IPS-20b (cell line): ENCODE results near the gene HMG20B.
A peak's percentile ranks its signal among the peaks of the same experiment; 100 is the strongest.

Source experiments
- H3K27ac ChIP-seq: one replicate; pipeline ENCODE4 v1.5.1; 2013; ENCODE audit warnings: low read length
- H3K27me3 ChIP-seq: 2 replicates; pipeline ENCODE4 v1.6.1; 2013; ENCODE audit warnings: mild to moderate bottlenecking, low read length, inconsistent platforms; ENCODE audit not compliant: insufficient read depth
- H3K36me3 ChIP-seq: 2 replicates; pipeline ENCODE4 v1.6.1; 2013; ENCODE audit warnings: low read depth, mild to moderate bottlenecking, inconsistent platforms, low read length, moderate library complexity; ENCODE audit not compliant: insufficient read depth
- H3K4me1 ChIP-seq: 2 replicates; pipeline ENCODE4 v1.6.1; 2013; ENCODE audit warnings: mild to moderate bottlenecking, control low read depth, inconsistent platforms, low read length, moderate library complexity; ENCODE audit not compliant: insufficient read depth
- H3K4me3 ChIP-seq: 2 replicates; pipeline ENCODE4 v1.5.1; 2013; ENCODE audit warnings: mild to moderate bottlenecking, low read length, inconsistent platforms
- H3K9ac ChIP-seq: 2 replicates; pipeline ENCODE4 v1.6.1; 2013; ENCODE audit warnings: low read depth, mild to moderate bottlenecking, inconsistent platforms, low read length, moderate library complexity
- H3K9me3 ChIP-seq: 2 replicates; pipeline ENCODE4 v1.6.1; 2013; ENCODE audit warnings: mild to moderate bottlenecking, low read depth, low read length, inconsistent platforms; ENCODE audit not compliant: insufficient read depth

Gene HMG20B

DNA sequence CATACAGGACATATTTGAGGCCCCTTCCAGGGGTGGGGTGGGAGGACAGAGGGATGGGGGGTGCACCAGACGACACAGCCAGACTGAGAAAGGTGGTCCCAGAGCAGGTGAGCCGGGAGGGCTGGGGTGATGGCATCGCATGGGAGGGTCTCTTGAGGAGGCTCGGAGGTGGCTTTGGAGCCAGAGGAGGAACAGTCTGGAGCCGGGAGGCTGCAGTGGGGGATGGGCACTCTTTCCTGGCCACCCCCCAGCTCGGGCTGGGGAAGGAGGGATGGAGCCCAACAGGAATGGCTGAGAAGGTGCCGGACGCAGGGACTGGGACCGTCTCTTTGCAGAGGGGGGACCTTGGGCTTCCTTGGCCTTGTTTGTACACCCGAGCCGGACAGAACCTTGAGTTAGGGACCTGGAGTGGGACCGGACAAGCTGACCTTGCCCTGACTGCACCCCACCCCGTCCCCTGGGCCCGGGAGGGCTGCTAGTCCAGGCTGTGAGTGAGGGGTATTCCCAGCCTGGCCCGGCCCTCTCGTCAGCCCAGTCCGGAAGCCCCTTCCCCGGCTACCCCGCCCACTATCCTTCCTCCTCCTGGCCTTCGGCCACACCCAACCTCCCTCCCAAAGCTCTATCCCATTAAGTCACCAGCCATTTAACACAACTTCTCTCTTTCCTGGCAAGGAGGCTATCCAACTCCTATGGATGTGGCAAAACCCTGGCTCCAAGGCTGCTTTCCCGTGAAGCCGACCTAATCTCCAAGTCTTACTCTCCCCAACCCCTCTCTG lies 34.7 kb downstream of the HMG20B start:
- Histone ChIP-seq H3K9ac (no peak overlapping the region), H3K9me3 (no peaks in the 10 kb centered on the region), H3K27me3 (peaks cover 26% of the 10 kb centered on the region), H3K36me3 (peaks cover 9% of the 10 kb centered on the region; the same call in 1 of the 2 replicates), H3K4me3 (peak overlapping the region; percentile 67), H3K27ac (no peak overlapping the region), H3K4me1 (0 out of 2 replicates have a peak, but pooled peaks cover 3% of the 10 kb centered on the region)

DNA sequence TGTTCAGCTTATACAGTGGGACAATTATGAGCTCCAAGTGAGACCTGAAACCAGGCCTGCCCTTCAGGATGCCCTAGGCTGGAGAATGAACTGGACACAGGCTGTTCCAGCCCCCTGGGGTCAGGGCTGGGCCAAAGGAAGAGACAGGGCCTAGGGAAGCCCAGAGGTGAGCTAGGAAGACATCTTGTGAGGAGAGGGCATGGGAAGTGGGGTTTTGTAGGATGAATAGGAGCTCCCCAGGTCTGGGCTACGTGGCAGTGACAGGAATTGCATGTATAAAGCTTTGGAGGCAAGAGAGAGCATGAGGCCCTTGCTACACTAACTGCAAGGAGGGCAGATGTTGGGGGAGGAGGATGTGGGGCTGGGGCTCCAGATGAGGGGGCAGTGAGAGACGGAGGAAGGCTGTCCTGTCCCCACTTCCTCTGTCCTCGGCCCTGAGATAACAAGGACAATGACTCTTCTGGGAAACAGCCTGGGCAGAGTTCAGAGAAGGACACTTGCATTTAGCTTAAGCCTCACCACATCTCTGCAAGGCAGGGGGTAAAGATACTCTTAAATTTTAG lies 35.4 kb downstream of the HMG20B start:
- Histone ChIP-seq H3K36me3 (peaks cover 9% of the 10 kb centered on the region; the same call in 1 of the 2 replicates), H3K4me3 (peak overlapping the region; percentile 67; the same call in 1 of the 2 replicates), H3K4me1 (0 out of 2 replicates have a peak, but pooled peaks cover 3% of the 10 kb centered on the region), H3K27me3 (peaks cover 26% of the 10 kb centered on the region), H3K27ac (no peak overlapping the region), H3K9me3 (no peaks in the 10 kb centered on the region), H3K9ac (no peak overlapping the region)

DNA sequence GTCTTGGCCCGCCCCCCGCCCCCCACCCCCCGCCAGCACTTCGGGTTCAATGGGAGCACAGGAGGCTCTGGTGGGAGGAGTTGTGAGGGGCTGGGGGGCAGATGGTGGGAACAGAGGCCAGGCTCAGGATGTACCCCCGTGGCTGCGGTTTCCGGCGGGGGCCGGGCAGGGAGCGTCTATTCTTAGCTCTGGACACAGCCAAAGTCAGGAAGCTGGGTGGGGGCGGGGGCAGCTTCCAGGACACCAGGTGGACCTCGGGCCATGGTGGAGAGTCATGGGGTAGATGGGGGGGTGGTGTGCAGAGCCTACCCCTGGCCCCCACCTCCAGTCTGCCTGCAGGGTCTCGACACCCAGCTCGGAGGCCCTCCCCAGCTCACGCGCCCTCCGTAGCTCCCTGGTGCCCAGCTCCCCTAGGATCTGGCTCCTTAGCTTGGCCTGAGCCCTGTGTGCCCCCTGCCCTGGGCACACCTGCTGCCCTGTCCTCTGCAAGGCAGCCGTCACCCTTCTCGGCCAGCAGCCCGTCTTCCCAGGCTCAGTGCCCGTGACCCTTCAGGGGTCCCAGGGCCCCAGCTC lies 36.1 kb downstream of the HMG20B start:
- Histone ChIP-seq H3K9ac (no peak overlapping the region), H3K4me3 (no peak overlapping the region), H3K9me3 (no peaks in the 10 kb centered on the region), H3K27ac (no peak overlapping the region), H3K27me3 (peaks cover 26% of the 10 kb centered on the region), H3K4me1 (0 out of 2 replicates have a peak, but pooled peaks cover 3% of the 10 kb centered on the region), H3K36me3 (peaks cover 9% of the 10 kb centered on the region; the same call in 1 of the 2 replicates)

DNA sequence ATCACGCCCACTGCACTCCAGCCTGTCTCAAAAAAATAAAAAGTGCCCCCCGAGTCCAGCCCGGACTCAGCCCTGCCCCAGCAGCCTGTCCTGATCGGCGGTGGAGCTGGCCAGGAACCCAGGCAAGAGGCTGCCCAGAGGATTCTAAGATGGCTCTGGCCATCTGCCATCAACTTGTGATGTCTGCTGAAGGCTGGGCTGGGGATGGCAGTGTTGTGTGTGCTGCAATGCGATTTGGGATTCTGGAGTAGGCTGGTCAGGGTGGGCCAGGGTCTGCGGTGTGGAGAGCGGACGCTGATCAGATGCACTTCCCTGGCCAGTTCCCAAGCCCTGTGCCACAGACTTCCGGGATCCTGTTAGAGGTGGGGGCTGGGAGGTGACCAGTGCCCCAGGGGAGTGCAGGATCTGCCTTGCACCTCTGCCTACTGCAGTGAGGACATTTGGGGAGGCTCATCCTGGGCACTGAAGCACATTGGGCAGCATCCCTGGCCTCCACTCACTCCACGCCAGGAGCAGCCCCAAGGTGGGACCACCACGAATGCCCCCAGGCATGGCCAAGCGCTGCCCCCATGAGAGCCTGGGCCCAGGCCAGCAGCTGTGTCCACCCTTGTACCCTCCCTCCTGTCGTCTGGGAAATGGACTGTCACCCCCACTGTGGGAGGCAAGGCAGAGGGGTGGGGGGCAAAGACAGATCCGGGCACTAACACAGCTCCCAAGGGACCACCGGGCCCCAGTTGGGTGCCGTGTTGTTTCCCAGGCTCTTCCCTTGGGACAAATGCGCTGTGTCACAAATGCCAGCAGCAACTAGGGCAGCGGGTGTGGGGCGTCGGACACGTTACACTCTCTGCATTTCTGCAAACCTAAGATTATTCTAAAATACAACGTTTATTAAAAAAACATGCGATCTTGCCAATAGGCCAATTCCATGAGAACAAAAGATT lies 37.3 kb downstream of the HMG20B start:
- Histone ChIP-seq H3K9ac (no peak overlapping the region), H3K9me3 (no peaks in the 10 kb centered on the region), H3K36me3 (peaks cover 9% of the 10 kb centered on the region; the same call in 1 of the 2 replicates), H3K27me3 (peaks cover 22% of the 10 kb centered on the region), H3K4me1 (0 out of 2 replicates have a peak, but pooled peaks cover 3% of the 10 kb centered on the region), H3K27ac (no peak overlapping the region), H3K4me3 (no peak overlapping the region)

DNA sequence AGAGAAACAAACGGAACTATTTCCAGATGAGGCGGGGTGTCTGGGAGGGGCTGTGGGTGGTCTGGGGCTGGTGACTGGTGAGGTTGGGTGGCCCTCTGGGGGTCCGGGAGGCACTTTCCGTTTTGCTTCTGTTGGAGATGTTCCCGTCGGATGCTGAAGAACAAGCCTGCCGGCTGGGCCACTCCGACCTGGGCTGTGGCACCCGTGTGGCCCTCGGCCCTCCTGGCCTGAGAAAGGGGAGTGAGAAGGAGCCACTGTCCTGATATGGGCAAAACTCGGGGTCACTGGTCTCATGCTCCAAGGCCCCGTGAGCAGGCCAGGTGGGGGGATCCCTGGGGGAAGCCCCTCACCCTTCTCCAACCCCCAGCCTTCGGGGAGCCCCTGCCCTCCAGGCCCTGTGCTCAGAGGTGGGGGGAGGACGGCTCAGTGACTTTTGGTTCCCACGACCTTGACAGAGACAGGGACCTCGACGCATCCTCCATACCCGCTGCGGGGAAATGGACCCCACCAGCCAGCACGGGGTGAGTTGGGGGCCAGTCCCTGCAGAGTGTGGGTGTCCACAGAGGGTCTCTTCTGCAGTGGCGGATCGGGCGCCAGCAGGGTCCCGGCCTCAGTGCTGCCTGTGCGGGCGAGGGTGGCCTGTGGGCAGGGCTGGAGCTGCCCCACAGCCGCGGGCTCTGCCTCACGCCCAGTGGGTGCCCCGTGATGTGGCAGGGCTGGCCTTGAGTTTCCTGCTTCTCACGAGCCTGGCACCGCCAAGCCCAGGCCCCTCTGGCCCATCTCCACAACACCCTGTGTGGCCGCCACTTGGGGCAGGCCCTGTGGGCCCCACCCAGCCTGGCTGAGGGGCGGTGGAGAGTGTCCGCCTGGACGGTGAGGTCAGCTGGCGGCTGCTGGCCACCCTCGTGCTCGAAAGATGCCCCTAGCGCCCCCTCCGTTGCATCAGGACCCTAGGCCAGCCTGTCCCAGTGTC lies 38.3 kb downstream of the HMG20B start:
- Histone ChIP-seq H3K9ac (no peak overlapping the region), H3K4me1 (0 out of 2 replicates have a peak, but pooled peaks cover 3% of the 10 kb centered on the region), H3K36me3 (peaks cover 9% of the 10 kb centered on the region; the same call in 1 of the 2 replicates), H3K9me3 (no peaks in the 10 kb centered on the region), H3K4me3 (no peak overlapping the region), H3K27me3 (peaks cover 12% of the 10 kb centered on the region), H3K27ac (no peak overlapping the region)

DNA sequence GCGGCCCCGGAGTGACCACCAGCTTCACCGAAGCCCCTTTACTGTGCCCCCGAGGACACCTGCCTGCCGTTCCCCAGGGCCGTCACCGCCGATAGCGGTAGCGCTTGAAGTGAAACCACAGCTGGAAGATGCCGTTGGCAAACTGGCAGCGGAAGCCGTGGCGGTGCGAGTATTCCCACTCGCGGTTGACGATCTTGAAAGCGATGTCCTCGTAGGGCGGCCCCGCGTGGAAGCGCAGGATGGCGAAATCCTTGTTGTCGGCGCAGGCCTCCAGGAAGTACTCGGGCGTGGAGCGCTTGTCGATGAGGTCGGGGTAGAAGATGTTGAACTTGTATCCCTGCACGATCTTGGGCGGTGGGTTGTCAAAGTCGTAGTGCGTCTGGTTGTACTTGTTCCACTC lies 39.1 kb downstream of the HMG20B start:
- H3K4me3 ChIP-seq, result no peak overlapping the region
- no peak overlapping the region for H3K9ac ChIP-seq
- H3K27ac ChIP-seq, result no peak overlapping the region
- H3K36me3 ChIP-seq, result peaks cover 9% of the 10 kb centered on the region; the same call in 1 of the 2 replicates
- H3K27me3 ChIP-seq, result peaks cover 7% of the 10 kb centered on the region; the same call in 1 of the 2 replicates
- H3K4me1 ChIP-seq, result 0 out of 2 replicates have a peak, but pooled peaks cover 3% of the 10 kb centered on the region
- no peaks in the 10 kb centered on the region for H3K9me3 ChIP-seq

DNA sequence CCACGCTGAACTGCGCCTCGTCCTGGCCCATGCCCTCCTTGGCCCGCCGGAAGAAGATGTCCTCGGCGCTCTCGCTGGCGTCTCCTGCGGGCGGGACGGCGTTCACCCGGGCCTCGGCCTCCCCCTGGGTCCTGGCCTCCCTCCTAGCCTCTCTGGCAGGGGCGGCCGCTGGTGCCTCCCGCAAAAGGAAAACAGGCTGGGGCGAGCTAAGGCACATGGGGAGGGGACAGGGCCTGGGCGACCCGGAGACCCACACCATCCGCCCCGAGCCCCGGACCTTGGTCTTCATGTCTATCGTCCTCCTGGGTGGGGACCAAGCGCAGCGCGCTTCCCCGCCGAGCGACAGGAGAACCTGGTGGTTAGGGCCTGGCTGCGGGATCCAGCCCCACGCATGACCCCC lies 39.6 kb downstream of the HMG20B start:
- H3K4me3 ChIP-seq, result no peak overlapping the region
- peaks cover 2% of the 10 kb centered on the region; the same call in 1 of the 2 replicates for H3K27me3 ChIP-seq
- peaks cover 9% of the 10 kb centered on the region; the same call in 1 of the 2 replicates for H3K36me3 ChIP-seq
- no peak overlapping the region for H3K27ac ChIP-seq
- no peak overlapping the region for H3K9ac ChIP-seq
- 0 out of 2 replicates have a peak, but pooled peaks cover 3% of the 10 kb centered on the region for H3K4me1 ChIP-seq
- H3K9me3 ChIP-seq, result no peaks in the 10 kb centered on the region

DNA sequence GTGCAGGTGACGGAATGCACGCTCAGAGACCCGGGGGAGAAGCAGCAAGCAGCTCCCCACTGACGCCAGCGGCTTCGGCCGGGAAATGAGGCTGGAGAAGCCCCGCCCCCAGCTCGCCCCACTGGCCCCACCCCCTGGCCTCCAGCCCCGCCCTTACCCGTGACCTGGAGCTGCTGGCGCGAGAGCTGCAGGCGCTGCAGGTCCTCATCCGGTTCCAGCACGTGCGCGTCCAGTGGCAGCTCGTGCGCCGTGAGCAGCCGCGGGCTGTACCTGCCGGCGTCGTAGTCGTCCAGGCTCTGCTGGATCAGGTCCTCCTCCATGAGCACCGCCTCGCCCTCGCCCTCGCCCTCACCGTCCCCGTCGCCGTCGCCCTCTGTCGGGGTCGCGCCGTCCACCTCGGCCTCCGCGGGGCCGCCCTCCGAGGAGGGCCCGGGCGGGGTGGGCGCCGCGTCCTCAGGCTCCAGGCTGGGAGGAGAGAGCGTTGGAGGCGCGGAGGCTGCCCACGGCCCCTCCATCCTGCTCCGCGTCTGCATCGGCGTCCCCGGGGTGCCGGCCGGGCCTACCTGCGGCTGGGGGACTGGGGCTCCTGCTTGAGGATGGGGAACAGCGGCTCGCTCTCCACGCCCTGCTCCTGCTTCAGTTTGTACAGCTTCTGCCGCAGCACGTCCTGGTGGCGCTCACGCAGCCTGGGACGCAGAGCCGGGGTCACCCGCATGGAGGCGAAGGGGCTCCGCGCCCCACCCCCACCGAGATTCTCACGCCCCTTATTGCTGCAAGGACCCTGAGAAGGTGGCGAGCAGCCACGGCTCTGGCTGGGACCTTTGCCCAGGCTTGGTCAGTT lies 40.4 kb downstream of the HMG20B start:
- Histone ChIP-seq H3K27ac (no peak overlapping the region), H3K36me3 (peaks cover 9% of the 10 kb centered on the region)

DNA sequence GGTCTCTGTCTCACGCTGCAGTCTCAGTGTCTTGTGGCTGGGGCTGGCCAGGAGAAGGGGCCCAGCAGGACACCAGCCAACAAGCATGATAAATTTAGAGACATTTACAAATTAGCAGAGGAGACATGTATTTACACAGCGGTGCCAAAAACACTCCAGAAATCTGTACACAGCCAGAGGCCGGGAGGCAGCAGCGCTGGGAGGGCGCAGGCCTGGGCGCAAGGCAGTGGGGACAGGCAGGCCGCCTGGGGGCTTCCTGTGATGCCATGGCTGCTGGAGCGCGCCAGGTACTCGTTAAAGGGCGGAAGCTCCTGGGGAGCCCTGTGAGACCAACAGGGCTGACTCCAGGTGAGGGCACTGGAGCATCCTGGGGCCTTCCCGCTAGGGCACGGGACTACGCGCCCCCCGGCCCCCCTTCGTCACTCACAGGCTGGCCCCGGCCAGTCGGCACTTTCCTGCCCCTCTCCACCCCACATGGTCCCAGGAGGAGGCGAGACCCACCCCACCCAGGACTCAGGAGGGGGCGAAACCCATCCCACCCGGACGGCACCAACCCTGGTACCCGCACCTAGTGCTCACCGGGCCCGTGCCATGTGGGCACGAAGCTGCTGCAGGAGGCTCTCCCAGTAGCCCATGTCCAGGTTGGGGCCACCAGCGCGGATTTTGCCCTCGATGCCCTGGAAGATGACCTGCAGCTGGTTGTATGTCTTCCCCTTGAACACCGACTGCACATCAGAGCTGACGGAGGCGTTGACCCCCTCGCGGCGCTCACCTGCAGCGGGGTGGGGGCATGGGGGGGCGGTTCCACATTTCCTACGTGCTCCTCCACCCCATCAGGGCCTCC lies 41.3 kb downstream of the HMG20B start:
- H3K27ac ChIP-seq, result no peak overlapping the region
- H3K9ac ChIP-seq, result no peak overlapping the region
- no peaks in the 10 kb centered on the region for H3K9me3 ChIP-seq
- H3K4me3 ChIP-seq, result no peak overlapping the region
- H3K4me1 ChIP-seq, result no peaks in the 10 kb centered on the region
- peaks cover 9% of the 10 kb centered on the region for H3K36me3 ChIP-seq
- no peaks in the 10 kb centered on the region for H3K27me3 ChIP-seq

More for the DNA sequence above, 40.4 kb downstream of the HMG20B start:
- no peaks in the 10 kb centered on the region for H3K4me1 ChIP-seq
- no peaks in the 10 kb centered on the region for H3K9me3 ChIP-seq
- H3K27me3 ChIP-seq, result no peaks in the 10 kb centered on the region
- H3K9ac ChIP-seq, result no peak overlapping the region
- no peak overlapping the region for H3K4me3 ChIP-seq
